LNCaP clone FGC (cell line): ENCODE data around the gene CKS1B.

ENCODE experiments used
- DNase-seq: peaks from one replicate; pipeline ENCODE4 v3.0.0-alpha.2; 2011; ENCODE audit warnings: low read depth
- H3K4me3 ChIP-seq: 2 replicates; pipeline ENCODE4 v1.5.1; 2011; ENCODE audit warnings: mild to moderate bottlenecking, low read depth, low read length, control low read depth
- CTCF ChIP-seq: IDR thresholded peaks from 2 replicates; pipeline ENCODE4 v1.5.1; 2012; ENCODE audit warnings: mild to moderate bottlenecking; ENCODE audit not compliant: control insufficient read depth, insufficient read depth; ENCODE audit errors: extremely low read depth

Gene CKS1B

GRCh38 chr1:154941333-154942013 is 33.0 kb upstream of the CKS1B start:
- H3K4me3 ChIP-seq, result no peak overlapping the region
- no peak for TF ChIP-seq CTCF
- no peak for DNase-seq

- peak; percentile 84 for TF ChIP-seq CTCF
- no peak overlapping the region for H3K4me3 ChIP-seq
- DNase-seq, result no peak
These were observed 30.7 kb upstream of the CKS1B start for GRCh38 chr1:154943649-154944400.

GRCh38 chr1:154944401-154945159 is 29.9 kb upstream of the CKS1B start:
- no peak for TF ChIP-seq CTCF
- H3K4me3 ChIP-seq, result no peak overlapping the region
- DNase-seq, result no peak

- no peak for TF ChIP-seq CTCF
- no peak for DNase-seq
- H3K4me3 ChIP-seq, result no peak overlapping the region
These were observed 29.1 kb upstream of the CKS1B start for GRCh38 chr1:154945160-154945961.

- H3K4me3 ChIP-seq, result no peak overlapping the region
- no peak for DNase-seq
- TF ChIP-seq CTCF, result no peak
These were observed 28.3 kb upstream of the CKS1B start for GRCh38 chr1:154945962-154946850.
